GM10266 (cell line): ENCODE data around the gene UBE2G1.

Experiments
- DNase-seq: peaks from one replicate; pipeline ENCODE4 v3.0.0; 2012; ENCODE audit errors: extremely low spot score
- TF ChIP-seq, protein P1 (sequence below): IDR thresholded peaks from 2 replicates; pipeline ENCODE4 v1.5.1; 2012; ENCODE audit warnings: mild to moderate bottlenecking, low read depth; ENCODE audit not compliant: control insufficient read depth, insufficient read depth; ENCODE audit errors: missing control alignments

The UBE2G1 gene

DNA sequence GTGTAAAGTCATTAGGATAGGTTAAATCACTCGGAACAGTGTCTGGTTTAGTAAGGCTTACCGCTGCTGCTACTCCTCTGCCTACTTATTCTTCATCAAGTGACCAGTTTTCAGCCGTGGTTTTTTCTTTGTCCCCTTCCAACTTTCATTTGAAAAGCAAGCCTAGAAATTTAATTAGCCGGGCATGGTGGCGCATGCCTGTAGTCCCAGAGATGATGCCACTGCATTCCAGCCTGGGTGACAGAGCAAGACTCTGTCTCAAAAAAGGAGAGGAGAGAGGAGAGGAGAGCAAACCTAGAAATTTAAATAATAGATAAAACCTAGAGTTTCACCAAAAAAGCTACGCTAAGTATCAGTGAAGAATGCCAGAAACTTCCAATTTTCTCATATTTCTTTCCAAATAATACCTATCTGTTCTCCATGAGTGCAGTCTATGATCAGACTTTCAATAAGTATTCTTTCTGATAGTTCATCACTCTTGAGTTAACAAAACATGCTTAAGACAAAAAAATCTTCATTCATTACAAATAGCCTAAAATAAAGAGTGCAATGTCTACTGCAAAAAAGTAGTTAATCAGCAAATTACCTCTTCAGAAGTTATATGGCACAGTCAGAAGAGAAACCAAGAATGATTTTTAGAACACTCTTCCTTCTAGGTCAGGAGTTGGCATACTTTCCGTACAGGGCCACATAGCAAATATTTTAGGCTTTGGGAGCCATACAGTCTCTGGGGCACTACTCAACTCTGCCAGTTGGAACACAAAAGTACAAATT, 117.8 kb downstream of the UBE2G1 start:
- TF ChIP-seq, protein P1, sequence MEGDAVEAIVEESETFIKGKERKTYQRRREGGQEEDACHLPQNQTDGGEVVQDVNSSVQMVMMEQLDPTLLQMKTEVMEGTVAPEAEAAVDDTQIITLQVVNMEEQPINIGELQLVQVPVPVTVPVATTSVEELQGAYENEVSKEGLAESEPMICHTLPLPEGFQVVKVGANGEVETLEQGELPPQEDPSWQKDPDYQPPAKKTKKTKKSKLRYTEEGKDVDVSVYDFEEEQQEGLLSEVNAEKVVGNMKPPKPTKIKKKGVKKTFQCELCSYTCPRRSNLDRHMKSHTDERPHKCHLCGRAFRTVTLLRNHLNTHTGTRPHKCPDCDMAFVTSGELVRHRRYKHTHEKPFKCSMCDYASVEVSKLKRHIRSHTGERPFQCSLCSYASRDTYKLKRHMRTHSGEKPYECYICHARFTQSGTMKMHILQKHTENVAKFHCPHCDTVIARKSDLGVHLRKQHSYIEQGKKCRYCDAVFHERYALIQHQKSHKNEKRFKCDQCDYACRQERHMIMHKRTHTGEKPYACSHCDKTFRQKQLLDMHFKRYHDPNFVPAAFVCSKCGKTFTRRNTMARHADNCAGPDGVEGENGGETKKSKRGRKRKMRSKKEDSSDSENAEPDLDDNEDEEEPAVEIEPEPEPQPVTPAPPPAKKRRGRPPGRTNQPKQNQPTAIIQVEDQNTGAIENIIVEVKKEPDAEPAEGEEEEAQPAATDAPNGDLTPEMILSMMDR, result no peak
- DNase-seq, result no peak

DNA sequence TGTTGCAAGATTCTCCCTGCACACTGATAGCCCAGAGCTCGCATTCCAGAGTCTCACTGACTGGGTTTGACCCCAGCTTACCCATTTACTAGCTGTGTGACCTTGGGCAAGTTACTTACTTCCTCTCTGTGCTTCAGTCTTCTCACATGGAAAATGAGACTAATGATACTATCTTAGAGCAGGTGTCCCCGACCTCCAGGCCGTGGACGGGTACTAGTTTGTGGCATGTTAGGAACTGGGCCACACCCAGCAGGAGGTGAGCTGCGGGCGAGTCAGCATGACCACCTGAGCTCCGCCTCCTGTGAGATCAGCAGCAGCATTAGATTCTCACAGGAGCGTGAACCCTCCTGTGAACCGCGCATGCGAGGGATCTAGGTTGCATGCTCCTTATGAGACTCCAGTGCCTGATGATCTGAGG, 118.5 kb downstream of the UBE2G1 start:
- TF ChIP-seq, protein P1, result no peak
- DNase-seq, result no peak

DNA sequence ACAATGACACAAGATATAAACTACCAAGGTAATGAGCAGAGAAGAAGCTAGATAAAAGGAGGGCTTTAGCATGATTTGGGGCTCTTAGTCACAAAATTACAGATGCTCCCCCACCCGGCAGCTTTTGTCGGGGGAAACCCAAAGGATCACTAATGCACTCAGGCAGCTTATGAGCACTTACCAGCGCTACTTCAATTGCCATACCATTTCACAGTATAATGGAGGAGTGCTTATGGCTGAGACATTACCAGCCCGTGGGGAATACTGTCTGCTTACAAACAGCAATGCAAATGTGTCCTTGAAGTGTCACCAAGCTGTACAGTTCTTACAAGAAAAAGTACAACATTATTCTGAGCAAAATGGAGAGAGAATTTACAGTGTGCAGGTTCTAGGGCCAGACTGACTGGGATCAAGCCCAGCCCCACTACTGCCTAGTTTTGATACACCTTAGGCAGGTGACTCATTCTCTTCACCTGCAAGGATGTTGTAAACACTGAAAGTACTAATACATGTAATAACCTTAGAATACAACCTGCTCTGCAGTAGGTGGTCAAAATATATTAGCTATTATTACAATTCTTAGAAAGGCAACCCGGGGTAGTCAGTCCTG, 119.0 kb downstream of the UBE2G1 start:
- no peak for DNase-seq
- TF ChIP-seq, protein P1, result no peak

DNA sequence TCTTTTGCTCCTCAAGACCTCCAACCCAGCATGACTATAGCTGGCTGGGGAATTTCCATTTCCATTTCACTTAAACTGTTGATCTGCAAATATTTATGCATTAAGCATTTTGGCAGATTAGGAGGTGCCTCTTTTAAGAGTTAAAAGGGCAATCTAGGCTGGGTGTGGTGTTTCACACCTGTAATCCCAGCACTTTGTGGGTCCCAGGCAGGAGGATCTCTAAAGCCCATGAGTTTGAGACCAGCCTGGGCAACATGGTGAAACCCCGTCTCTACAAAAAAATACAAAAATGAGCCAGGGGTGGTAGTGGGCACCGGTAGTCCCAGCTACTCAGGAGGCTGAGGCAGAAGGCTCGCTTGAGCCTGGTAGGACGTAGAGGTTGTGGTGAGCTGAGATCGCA, 119.8 kb downstream of the UBE2G1 start:
- TF ChIP-seq, protein P1, result no peak
- DNase-seq, result no peak

DNA sequence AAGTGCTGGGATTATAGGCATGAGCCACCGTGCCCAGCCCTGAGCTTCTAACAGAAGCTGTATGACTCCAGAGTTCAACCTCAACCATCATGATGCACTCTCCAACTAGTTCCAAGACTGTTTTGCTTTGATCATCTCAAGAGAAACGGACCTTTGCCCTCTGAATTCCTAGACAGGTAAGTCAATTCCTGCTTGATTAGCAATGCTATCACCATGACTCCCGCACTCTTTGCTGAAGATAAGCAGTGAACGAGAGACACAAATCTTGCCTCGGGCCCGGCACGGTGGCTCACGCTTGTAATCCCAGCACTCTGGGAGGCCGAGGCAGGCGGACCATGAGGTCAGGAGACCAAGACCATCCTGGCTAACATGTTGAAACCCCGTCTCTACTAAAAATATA, 124.9 kb downstream of the UBE2G1 start:
- DNase-seq, result no peak
- TF ChIP-seq, protein P1, result no peak

DNA sequence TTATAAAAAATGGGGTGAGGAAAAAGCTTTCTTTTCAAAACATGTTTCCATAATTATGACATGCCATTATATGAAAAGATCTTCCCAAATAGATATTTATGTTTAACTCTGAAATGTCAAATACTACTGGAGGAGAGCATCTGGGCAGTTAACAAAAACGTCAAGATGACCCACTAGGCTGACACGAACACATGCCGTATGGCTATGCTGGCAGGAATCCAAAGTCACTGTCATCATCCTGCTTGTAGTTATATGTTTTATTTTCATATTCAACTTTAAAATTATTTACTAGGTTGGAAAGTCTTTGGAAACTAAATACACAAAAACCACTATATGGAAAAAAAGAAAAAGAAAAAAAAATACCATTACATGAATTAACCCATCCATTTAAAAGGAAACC, 130.0 kb downstream of the UBE2G1 start:
- TF ChIP-seq, protein P1, result no peak
- no peak for DNase-seq
